Stimulated activated CD8-positive, alpha-beta memory T cell treated with anti-CD3 and anti-CD28 coated beads, Interleukin-15, amount 100 ng/mL, for 24 hours (primary cell): ENCODE results near the gene RFT1.
"Not testable (repeated sequence)": the region's sequence is repeated elsewhere in the genome, so short reads cannot be mapped to it uniquely, and the experiment has no call there.

Experiments used
- DNase-seq: peaks from one replicate; pipeline ENCODE4 v3.0.0-alpha.2; 2020; ENCODE audit warnings: low read depth

The RFT1 gene

GRCh38 chr3:53069422-53070068 lies 60.7 kb downstream of the RFT1 start:
- DNase-seq, result no peak

- no peak for DNase-seq
Measured at GRCh38 chr3:53068176-53068575, 62.1 kb downstream of the RFT1 start.

DNA sequence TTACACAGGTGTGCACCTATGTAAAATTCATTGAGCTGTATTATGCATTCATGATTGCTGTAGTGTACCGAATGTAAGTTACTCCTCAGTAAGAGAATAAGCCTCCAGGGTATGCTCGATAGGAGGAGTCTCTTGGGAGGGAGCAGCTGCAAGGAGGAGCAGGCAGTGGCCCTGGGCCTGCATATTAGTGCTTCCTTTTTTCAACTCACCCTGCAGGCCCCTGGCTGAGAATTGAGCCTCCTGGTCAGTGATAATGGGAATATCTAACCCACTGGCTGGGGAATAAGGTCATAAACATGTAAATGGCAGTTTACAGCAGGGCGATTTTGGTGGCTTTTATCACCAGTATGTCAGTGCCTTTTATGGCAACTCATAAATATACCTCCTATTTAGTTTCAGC lies 62.7 kb downstream of the RFT1 start:
- DNase-seq, result no peak

GRCh38 chr3:53065841-53066480 lies 64.3 kb downstream of the RFT1 start:
- DNase-seq, result no peak

DNA sequence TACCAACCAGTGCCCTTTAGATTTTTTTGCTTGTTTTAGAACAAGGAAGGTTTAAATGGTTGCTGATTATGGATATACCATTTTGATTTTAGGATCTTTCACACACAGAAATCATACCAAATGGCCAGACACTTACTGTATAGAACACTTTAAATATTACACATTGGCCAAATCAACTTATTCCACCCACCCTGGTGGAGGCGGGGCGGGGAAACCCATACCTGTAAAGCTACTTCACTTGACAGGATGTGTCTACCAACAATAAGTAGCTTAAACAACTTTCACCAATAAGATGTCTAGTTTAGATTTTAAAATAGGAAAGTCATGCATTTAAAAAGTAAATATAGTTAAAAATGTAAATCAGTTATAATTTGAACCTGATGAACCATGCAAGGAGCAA lies 67.3 kb downstream of the RFT1 start:
- DNase-seq, result no peak

- no peak for DNase-seq
Measured at GRCh38 chr3:53056442-53056841, 73.8 kb downstream of the RFT1 start.

DNA sequence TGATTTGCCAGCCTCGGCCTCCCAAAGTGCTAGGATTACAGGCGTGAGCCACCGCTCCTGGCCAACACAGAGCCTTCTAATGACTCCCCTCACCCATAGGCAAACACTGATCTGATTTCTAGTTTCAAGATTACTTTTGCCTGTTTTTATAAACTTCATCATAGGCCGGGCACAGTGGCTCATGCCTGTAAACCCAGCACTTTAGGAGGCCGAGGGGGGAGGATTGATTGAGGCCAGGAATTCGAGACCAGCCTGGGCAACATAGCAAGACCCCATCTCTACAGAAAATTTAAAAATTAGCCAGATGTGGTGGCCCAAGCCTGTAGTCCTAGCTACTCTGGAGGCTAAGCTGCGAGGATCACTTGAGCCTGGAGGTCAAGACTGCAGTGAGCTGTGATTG lies 76.0 kb downstream of the RFT1 start:
- DNase-seq, result not testable (repeated sequence)

DNA sequence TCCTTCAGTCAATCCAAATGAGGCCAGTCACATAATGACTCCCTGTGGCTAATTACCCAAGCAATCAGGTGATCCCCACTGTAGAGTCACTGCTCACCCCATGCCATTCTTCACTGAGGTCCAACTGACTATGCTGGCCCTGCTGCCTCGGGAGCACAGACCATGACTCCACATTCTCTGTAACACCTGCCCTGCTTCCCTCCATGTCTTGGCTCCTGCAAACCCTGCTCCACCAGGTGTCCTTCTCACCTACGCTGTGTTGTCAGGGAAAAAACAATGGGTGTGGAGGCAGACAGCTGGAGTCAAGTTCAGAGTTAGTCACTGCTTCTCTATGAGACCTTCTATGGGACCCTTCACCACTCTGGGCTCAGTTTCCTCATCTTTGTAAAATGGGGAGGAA lies 78.3 kb downstream of the RFT1 start:
- no peak for DNase-seq

DNA sequence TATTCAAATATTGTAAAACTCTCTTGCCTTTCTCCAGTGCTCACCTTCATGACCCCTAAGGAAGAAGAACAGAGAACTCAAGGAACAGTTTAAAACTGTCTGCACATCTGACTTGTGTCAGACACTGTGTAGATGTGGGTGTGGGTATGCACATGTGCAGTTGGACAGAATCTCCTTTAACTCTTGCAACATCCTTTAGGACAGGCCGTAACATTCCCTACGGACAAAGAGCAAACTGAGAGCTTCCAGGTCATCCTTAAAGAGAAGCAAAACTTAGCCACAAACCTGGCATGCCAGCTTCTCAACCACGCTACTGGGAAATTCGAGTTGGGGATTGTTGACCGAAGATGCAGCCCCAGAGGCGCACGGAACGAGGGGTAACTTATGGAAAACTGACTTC lies 80.2 kb downstream of the RFT1 start:
- no peak for DNase-seq

- DNase-seq, result peak; percentile 29
Measured at GRCh38 chr3:53046171-53047170, 83.8 kb downstream of the RFT1 start.

DNA sequence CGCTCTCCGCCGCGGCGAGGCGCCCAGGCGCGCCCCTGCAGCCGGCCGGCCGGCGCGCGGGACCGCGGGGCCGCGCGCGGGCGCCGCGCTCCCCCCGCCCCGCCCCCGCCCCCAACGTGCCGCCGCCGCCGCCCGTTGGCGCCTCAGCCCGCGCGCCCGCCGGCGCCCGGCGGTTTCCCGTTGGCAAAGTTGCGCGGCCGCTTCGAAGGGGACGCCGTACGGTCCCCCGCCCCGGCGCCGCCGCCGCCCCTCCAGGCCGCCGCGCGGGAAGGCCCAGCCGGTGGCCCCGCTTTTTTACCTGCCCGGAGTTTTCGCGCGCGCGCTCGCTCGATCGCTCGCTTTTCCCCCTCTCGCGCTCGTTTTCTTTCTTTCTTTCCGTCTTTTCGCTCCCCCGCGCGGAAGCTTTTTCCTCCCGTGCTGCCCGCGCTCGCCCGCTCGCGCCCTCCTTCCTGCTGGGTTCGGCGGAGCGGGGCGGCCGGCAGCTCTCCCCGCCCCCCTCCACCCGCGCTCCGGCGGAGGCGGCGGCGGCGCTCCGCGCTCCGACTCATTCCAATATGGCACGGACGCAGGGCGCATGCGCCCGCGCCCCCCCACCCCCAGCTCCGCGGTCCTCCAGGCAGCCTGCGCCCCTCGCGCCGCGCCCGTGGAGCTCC lies 84.6 kb downstream of the RFT1 start, which contains the start of gene SFMBT1:
Gene SFMBT1, minus strand, starts transcription at position 556 of the 653 bp plus-strand sequence. CDS start 76,945 bp downstream, outside the sequence.
- peak; percentile 60 for DNase-seq

DNA sequence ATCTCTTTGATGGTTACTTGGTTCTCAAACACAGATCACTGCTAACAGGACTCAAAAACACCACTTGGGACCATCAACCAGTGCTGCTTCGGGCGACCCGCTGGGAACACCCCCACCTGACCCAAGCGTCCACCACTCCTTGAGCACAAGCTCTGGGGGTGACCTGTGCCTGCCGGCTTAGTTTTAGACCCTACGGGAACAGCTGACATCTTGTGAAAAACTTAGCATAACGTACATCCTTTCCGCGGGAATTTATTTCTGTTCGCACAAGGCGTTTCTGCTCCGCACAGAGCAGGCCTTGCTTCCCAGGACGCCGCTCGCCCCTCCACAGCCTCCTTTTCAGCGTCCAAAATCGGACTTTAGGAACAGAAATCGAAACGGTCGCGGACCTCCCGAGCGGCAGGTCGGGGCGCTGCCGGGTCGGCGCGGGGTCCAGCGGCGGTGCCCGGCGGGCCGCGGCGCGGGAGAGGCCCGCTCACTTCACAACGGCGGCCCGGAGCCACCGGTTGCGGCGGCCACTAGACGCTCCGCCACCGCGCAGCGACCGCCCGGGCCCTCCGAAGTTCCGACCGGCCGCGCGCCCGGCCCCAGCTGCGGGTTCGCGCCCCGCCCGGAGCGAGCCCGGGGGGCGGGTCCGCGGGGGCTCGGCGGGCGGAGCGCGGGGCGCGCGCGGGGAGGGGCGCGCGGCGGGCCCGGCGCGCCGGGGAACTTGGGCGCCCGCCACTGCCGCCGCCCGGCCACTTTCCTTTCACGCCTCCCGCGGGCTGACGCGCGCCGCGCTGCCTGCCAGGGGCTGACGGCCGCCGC lies 85.3 kb downstream of the RFT1 start:
- peak; percentile 29 for DNase-seq

DNA sequence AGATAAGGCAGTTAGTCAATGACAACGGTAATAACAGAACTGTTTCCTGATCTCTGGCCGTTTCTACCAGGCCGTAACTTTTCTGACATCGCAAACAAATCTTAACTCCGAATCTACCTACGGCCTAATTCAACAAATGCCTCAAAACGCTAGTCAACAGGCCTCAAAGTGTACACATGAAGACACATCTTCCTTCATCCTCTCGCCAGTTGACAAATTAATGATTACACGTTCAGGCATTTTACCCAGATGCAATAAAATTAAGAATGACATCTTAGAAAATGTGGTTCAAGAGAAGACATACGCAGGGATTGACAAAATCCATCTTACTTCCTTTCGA lies 85.9 kb downstream of the RFT1 start:
- no peak for DNase-seq

GRCh38 chr3:53043738-53044137 lies 86.5 kb downstream of the RFT1 start:
- DNase-seq, result no peak

DNA sequence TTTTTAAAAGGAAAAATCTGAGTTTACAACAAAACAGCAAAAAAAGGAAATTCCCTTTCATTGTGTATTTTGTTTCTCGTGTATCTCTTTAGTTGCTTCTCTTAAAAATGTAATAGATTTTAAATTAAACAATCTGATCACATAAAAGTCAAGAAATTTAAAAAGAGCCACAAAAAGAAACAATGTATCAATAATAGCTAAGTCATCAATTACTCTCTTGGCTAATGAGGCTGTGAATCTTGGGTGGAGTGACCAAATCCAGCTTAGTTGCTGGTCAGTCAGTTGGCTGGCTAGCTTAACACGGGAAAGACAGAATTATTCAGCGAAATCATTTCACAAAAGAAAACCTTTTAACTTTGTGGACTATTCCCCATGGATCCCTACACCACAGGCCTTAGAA lies 87.6 kb downstream of the RFT1 start:
- DNase-seq, result no peak

GRCh38 chr3:53040351-53040820 lies 89.8 kb downstream of the RFT1 start:
- no peak for DNase-seq

DNA sequence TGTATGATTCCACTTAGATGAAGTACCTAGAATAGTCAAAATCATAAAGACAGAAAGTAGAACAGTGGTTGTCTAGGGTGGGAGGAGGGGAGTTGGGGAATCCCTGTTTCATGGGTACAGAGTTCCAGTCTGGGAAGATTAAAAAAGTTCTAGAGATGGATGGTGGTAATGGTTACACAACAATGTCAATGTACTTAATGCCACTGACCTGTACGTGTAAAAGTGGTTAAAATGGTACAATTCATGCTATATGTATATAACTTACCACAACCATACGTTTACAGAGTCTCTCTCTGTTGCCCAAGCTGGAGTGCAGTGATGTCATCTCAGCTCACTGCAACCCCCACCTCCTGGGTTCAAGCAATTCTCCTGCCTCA lies 90.9 kb downstream of the RFT1 start:
- DNase-seq, result no peak

DNA sequence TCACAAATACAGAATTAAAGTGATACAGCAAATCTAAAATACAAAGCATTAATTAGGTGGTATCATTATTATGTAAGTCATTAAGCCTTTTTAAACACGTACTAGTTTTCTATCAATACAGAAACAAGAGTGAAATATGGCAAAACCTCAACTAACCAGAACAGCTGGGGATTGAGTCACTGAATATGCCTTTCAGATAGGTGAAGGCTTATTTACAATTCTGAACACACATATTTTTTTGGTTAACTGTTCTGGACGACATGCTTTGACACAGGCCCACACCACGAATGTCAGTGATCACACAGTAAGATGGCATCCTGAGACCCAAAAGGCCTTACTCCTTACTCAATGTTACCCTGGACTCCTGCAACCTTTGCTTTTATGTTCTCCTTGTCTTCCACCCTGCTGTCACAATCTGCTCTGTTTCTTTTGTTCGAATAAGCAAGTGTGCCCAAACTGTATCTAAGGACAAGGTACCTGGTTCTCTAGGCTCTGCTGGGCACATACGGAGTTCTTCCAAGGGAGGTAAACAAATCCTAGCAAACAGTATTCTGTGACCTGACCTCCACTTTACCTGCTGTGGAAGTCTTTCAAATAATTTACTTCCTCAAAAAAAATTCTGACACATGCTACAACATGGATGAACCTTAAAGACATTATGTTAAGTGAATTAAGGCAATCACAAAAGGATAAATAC lies 91.4 kb downstream of the RFT1 start:
- no peak for DNase-seq
